AG09319 (cell line): Measurements from ENCODE around the gene ST7L.

Source experiments
- DNase-seq: peaks from one replicate; pipeline ENCODE4 v3.0.0-alpha.2; 2010; ENCODE audit warnings: low read depth; ENCODE audit errors: extremely low read depth
- TF ChIP-seq, protein P1 (sequence below): IDR thresholded peaks from 2 replicates; pipeline ENCODE4 v1.5.1; 2011; ENCODE audit warnings: low read depth, mild to moderate bottlenecking, inconsistent platforms, low read length, moderate library complexity

Gene ST7L

DNA sequence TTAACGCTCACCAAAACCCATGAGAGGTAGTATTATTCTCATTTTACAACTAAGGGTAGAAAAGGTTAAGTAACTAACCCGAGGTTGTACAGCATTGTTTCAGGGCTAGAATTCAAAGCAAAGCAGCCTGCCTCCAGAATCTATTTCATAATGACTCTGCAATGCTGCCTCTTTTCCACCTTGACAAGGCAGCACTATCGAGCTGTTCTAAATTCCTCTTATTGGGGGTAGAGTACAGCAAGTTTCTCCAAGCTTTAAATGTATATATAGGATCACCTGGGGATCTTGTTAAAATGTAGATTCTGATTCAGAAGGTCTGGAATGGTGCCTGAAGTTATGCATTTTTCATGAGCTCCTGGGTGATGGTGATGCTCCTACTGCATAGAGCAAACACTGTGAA, 80.1 kb downstream of the ST7L start:
- TF ChIP-seq, protein P1, sequence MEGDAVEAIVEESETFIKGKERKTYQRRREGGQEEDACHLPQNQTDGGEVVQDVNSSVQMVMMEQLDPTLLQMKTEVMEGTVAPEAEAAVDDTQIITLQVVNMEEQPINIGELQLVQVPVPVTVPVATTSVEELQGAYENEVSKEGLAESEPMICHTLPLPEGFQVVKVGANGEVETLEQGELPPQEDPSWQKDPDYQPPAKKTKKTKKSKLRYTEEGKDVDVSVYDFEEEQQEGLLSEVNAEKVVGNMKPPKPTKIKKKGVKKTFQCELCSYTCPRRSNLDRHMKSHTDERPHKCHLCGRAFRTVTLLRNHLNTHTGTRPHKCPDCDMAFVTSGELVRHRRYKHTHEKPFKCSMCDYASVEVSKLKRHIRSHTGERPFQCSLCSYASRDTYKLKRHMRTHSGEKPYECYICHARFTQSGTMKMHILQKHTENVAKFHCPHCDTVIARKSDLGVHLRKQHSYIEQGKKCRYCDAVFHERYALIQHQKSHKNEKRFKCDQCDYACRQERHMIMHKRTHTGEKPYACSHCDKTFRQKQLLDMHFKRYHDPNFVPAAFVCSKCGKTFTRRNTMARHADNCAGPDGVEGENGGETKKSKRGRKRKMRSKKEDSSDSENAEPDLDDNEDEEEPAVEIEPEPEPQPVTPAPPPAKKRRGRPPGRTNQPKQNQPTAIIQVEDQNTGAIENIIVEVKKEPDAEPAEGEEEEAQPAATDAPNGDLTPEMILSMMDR: no peak
- no peak for DNase-seq

DNA sequence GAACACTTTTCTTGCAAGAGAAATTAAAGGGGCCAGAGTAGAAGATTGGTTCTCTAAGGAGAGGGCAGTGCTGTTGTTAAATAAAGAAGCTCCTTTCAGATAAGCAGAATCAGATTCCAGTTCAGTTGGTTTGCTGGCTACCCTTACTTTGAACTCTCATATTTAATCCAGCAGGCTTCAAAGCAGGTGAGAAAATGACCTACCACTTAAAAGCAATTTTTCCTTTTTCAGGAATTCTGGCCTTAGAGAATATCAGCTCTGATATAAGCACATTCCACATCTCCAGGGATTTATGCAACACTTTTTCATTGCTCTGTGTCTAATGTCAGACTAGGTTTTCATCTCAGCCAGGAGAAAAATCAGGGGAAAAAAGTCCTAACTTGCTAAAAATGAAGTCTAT, 81.5 kb downstream of the ST7L start:
- no peak for DNase-seq
- TF ChIP-seq, protein P1: no peak

DNA sequence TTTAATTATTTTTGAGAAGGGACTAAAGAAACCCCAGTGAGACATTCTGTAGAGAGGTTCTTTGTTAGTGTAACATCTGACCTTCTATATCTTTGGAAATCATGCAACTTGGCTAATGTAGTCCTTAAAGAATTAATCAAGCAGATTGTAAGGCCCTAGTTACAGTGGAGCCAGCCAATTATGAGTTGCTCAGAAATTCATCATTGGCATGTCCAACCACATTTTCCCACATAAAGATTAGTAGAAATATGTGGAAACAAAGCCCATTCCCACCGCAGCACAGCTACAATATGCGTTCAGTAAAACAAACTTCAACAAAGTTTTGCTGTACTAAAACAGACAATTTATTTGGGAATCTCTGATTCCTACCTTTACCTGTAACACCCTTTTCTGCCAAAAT, 82.4 kb downstream of the ST7L start:
- TF ChIP-seq, protein P1: no peak
- no peak for DNase-seq

DNA sequence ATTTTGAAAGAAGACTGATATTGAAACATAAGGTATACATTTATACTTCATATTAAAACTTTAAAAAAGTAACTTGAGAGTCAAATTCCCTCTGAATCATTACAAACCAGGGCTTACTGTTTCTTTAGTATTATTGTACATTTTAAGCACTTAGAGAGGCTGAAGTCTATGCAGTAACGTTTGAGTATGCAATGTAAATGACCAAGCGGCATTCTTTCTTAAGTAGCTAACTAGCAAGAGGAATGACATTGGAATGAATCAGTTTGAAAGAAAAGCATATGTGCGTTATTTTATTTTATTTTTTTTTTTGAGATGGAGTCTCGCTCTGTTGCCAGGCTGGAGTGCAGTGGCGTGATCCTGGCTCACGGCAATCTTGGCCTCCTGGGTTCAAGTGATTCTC, 85.9 kb downstream of the ST7L start:
- DNase-seq: no peak
- TF ChIP-seq, protein P1: no peak

DNA sequence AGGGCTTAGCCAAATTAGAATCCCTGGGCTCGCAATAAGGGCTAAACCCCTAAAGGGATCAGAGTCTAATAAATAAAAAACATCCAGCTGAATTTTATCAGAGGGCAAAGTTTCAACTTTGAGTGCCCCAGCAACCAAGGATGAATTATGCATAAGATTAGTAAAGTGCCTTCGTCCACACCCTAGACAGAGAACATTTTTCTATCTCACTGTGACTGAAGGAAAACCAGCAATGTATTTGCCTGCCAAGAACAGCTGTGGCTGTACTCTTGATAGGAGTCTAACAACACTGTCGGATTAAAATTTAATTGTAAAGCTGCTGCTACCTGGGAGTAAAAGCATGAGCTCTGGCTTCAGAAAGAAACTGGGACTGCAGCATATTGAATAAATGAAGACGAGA, 86.9 kb downstream of the ST7L start:
- DNase-seq: no peak
- TF ChIP-seq, protein P1: no peak

DNA sequence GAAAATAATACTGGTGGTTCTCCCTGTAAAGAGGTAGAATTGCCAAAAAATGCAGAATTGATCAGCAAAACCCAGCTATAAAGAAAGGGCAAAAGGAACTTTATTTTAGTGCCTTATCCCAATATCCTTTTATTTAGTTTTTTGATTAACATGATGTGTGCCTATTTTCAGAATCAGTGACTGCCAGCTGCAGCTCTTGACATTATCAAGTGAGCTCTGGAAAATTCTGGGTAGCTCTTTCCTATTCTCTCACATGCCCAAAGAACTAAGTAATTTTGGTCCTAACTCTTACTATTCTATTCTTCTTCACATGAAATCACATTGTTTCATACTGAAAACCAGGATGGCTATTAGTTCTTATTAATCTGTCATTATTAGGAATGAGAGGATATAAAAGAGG, 88.1 kb downstream of the ST7L start:
- TF ChIP-seq, protein P1: no peak
- no peak for DNase-seq

DNA sequence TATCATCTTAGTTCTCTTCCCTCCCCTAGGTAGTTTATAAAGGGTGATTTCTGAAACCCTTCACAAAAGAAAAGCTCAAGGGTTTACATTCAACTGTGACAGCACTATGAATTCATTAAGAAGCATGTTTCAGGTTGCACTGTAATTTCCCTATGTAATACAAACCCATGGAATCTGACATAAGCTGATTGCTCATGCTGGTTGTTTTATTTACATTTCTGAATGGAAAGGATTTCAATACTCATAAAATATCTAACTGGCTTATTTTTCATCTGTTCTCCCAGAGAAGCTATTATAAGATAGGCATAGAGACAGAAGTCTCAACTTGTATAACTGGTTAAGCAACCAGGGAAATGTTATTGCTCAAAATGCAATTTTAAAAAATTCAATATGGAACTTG, 89.6 kb downstream of the ST7L start:
- TF ChIP-seq, protein P1: no peak
- DNase-seq: no peak
